Upper lobe of left lung (tissue), 4 donors: ENCODE results near the gene ADAMTS19.

Experiments
- CTCF ChIP-seq, 6 experiments: fragments of 450-650 bp in 4 of 6; fragments of 200-600 bp in 2 of 6; sonication (generic) in 2 of 6; IDR thresholded peaks; one replicate each; pipeline ENCODE4 v1.5.1; 2016 to 2019; ENCODE audit warnings: antibody characterized with exemption in 6 of 6
- POLR2A ChIP-seq, 4 donors: fragments of 450-650 bp; IDR thresholded peaks; one replicate each; pipeline ENCODE4 v1.5.1; 2016 to 2017; ENCODE audit warnings: antibody characterized with exemption in 4 of 4, mild to moderate bottlenecking in 2 of 4

GRCh38 chr5:129426071-129426470, 34.0 kb upstream of the ADAMTS19 start:
- no peak for TF ChIP-seq CTCF (IDR thresholded peaks at IDR 0.05)
- TF ChIP-seq POLR2A (IDR thresholded peaks at IDR 0.05): no peak
